H9 (cell line): ENCODE results near the gene SLC22A13. TPM values are rescaled to one million over a fixed set of nuclear protein-coding genes. Genes with fewer than 3 reads are reported as not detected.

Source experiments
- DNase-seq: peaks from one replicate; pipeline ENCODE4 v3.0.0-alpha.2; 2017
- H2AFZ ChIP-seq: one replicate; pipeline ENCODE4 v1.6.1; 2013; ENCODE audit warnings: mild to moderate bottlenecking, low read length, control low read depth, moderate library complexity
- H2AK5ac ChIP-seq: 2 replicates; pipeline ENCODE4 v1.6.1; 2013; ENCODE audit warnings: low read length, control low read depth, mixed read lengths; ENCODE audit not compliant: insufficient read length
- H2BK120ac ChIP-seq: one replicate; pipeline ENCODE4 v1.6.1; 2013; ENCODE audit warnings: low read depth, mild to moderate bottlenecking, low read length, control low read depth, inconsistent platforms; ENCODE audit not compliant: poor library complexity, severe bottlenecking
- H2BK12ac ChIP-seq: 2 replicates; pipeline ENCODE4 v1.6.1; 2013; ENCODE audit warnings: low read length, control low read depth, mixed read lengths, low read depth; ENCODE audit not compliant: insufficient read length
- H2BK15ac ChIP-seq: 2 replicates; pipeline ENCODE4 v1.6.1; 2013; ENCODE audit warnings: low read depth, low read length, control low read depth
- H2BK20ac ChIP-seq: one replicate; pipeline ENCODE4 v1.6.1; 2013; ENCODE audit warnings: low read depth, mild to moderate bottlenecking, low read length, control low read depth, inconsistent platforms; ENCODE audit not compliant: poor library complexity, severe bottlenecking
- H2BK5ac ChIP-seq: 2 replicates; pipeline ENCODE4 v1.6.1; 2013; ENCODE audit warnings: low read length, control low read depth, mixed read lengths; ENCODE audit not compliant: insufficient read length
- H3K14ac ChIP-seq: 2 replicates; pipeline ENCODE4 v1.6.1; 2013; ENCODE audit warnings: low read length, control low read depth; ENCODE audit not compliant: insufficient read depth
- H3K18ac ChIP-seq: 2 replicates; pipeline ENCODE4 v1.6.1; 2013; ENCODE audit warnings: low read depth, mild to moderate bottlenecking, mixed read lengths, low read length, control low read depth; ENCODE audit not compliant: insufficient read length
- H3K23ac ChIP-seq: 2 replicates; pipeline ENCODE4 v1.6.1; 2013; ENCODE audit warnings: low read length, control low read depth, mixed read lengths, low read depth; ENCODE audit not compliant: insufficient read length
- H3K23me2 ChIP-seq: 2 replicates; pipeline ENCODE4 v1.6.1; 2013; ENCODE audit warnings: low read depth, mild to moderate bottlenecking, mixed read lengths, low read length, control low read depth; ENCODE audit not compliant: insufficient read length, poor library complexity, severe bottlenecking
- H3K27ac ChIP-seq: 2 replicates; pipeline ENCODE4 v1.5.1; 2013; ENCODE audit warnings: low read length, control low read depth, mixed read lengths, low read depth; ENCODE audit not compliant: insufficient read length
- H3K27me3 ChIP-seq: 2 replicates; pipeline ENCODE4 v1.6.1; 2013; ENCODE audit warnings: low read length, control low read depth, inconsistent platforms; ENCODE audit not compliant: insufficient read depth
- H3K4ac ChIP-seq: 2 replicates; pipeline ENCODE4 v1.6.1; 2013; ENCODE audit warnings: low read depth, mild to moderate bottlenecking, control low read depth, inconsistent platforms, low read length, moderate library complexity
- H3K4me1 ChIP-seq: 2 replicates; pipeline ENCODE4 v1.6.1; 2013; ENCODE audit warnings: low read length, control low read depth, inconsistent platforms; ENCODE audit not compliant: insufficient read depth
- H3K4me2 ChIP-seq: 2 replicates; pipeline ENCODE4 v1.6.1; 2013; ENCODE audit warnings: low read length, control low read depth, mixed read lengths; ENCODE audit not compliant: insufficient read length, insufficient read depth
- H3K56ac ChIP-seq: 2 replicates; pipeline ENCODE4 v1.6.1; 2013; ENCODE audit warnings: low read depth, mild to moderate bottlenecking, mixed read lengths, low read length, control low read depth; ENCODE audit not compliant: insufficient read length
- H3K79me1 ChIP-seq: 2 replicates; pipeline ENCODE4 v1.6.1; 2013; ENCODE audit warnings: low read depth, mild to moderate bottlenecking, moderate library complexity, low read length, control low read depth, inconsistent platforms; ENCODE audit not compliant: insufficient read depth, poor library complexity, severe bottlenecking
- H3K79me2 ChIP-seq: 2 replicates; pipeline ENCODE4 v1.6.1; 2013; ENCODE audit warnings: low read length, control low read depth, inconsistent platforms; ENCODE audit not compliant: insufficient read depth
- H3K9ac ChIP-seq: 2 replicates; pipeline ENCODE4 v1.6.1; 2013; ENCODE audit warnings: low read length, control low read depth, mixed read lengths; ENCODE audit not compliant: insufficient read length; ENCODE audit errors: extremely low read depth
- H3K9me3 ChIP-seq: one replicate; pipeline ENCODE4 v1.6.1; 2013; ENCODE audit warnings: low read depth, low read length, inconsistent platforms; ENCODE audit not compliant: control insufficient read depth
- H3T11ph ChIP-seq: one replicate; pipeline ENCODE4 v1.6.1; 2013; ENCODE audit warnings: mild to moderate bottlenecking, low read length, control low read depth, inconsistent platforms
- H4K20me1 ChIP-seq: one replicate; pipeline ENCODE4 v1.6.1; 2013; ENCODE audit not compliant: control insufficient read depth, insufficient read length, insufficient read depth
- H4K5ac ChIP-seq: 2 replicates; pipeline ENCODE4 v1.6.1; 2013; ENCODE audit warnings: low read depth, mild to moderate bottlenecking, mixed read lengths, low read length, control low read depth; ENCODE audit not compliant: insufficient read length
- H4K8ac ChIP-seq: replicated peaks from 2 replicates; pipeline ENCODE4 v1.6.1; 2013; ENCODE audit warnings: low read length, control low read depth, mixed read lengths, low read depth; ENCODE audit not compliant: insufficient read length
- H4K91ac ChIP-seq: 2 replicates; pipeline ENCODE4 v1.6.1; 2013; ENCODE audit warnings: low read depth, mild to moderate bottlenecking, moderate library complexity, mixed read lengths, low read length, control low read depth; ENCODE audit not compliant: insufficient read length
- H3K27ac Mint-ChIP-seq, 3 experiments: 2 replicates in 2 of 3; 3 replicates in 1 of 3; pipeline ENCODE4 v1.8.0; 2020 to 2021; ENCODE audit warnings: mixed read lengths in 3 of 3, mild to moderate bottlenecking in 1 of 3, moderate library complexity in 1 of 3
- H3K27me3 Mint-ChIP-seq: 2 replicates; pipeline ENCODE4 v1.8.0; 2021; ENCODE audit warnings: low read depth, mild to moderate bottlenecking, moderate library complexity, mixed read lengths
- H3K36me3 Mint-ChIP-seq, 3 experiments: 2 replicates in 2 of 3; 3 replicates in 1 of 3; pipeline ENCODE4 v1.8.0; 2020 to 2021; ENCODE audit warnings: low read depth in 3 of 3, mixed read lengths in 3 of 3; ENCODE audit not compliant: insufficient read depth in 1 of 3
- H3K4me1 Mint-ChIP-seq, 2 experiments: 2 replicates each; pipeline ENCODE4 v1.8.0; 2020; ENCODE audit warnings: mixed read lengths in 2 of 2
- H3K4me3 Mint-ChIP-seq, 2 experiments: 2 replicates in 1 of 2; 3 replicates in 1 of 2; pipeline ENCODE4 v1.8.0; 2020 to 2021; ENCODE audit warnings: mild to moderate bottlenecking in 2 of 2, mixed read lengths in 2 of 2, moderate library complexity in 1 of 2
- H3K9me3 Mint-ChIP-seq, 2 experiments: 2 replicates in 1 of 2; 3 replicates in 1 of 2; pipeline ENCODE4 v1.8.0; 2020; ENCODE audit warnings: mild to moderate bottlenecking in 2 of 2, mixed read lengths in 2 of 2, moderate library complexity in 1 of 2
- WGBS: extraction: QIAGEN DNeasy Blood & Tissue Kit; methylation state at CpG from one replicate; pipeline ENCODE4 v1.1.7; 2013; ENCODE audit warnings: missing lambda C conversion rate, low lambda C conversion rate, mixed read lengths; ENCODE audit not compliant: insufficient read length; ENCODE audit errors: extremely low coverage; 5-methylcytosine and 5-hydroxymethylcytosine counted together
- total RNA-seq: library from RNA; stranded (reverse); gene quantifications from 2 replicates; pipeline ENCODE4 v1.2.1, GENCODE V29; 2021
- TF ChIP-seq, protein P1 (sequence below): fragments of 200-600 bp; sonication (generic); conservative IDR thresholded peaks from 3 replicates; pipeline ENCODE4 v1.8.0; 2021; ENCODE audit warnings: antibody characterized with exemption, mild to moderate bottlenecking

Gene SLC22A13
- total RNA-seq, 1 experiment from 2014 or later: not detected

DNA sequence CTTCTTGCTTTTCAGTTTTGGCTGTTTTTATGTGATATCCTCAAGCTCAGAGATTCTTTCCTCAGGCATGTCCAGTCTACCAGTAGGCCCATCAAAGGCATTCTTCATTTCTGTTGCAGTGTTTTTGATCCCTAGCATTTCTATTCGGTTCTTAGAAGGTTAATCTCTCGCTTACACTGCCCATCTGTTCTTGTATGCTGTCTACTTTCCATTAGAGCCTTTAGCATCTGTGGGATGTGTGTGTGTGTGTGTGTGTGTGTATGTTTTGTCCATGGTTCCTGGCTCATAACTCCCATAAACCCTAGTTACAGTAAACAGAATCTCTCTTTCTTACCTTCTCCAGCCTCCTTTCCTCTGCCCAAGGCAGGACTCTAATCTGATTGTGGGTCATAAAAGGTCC is 5.1 kb upstream of the SLC22A13 start:
- DNase-seq: no peak
- H3K56ac ChIP-seq: no peak overlapping the region
- no peak overlapping the region for H4K91ac ChIP-seq
- no peak overlapping the region for H2BK120ac ChIP-seq
- no peaks in the 10 kb centered on the region for H3K9me3 ChIP-seq
- Mint-ChIP-seq H3K27me3 (no peaks in the 10 kb centered on the region), H3K27ac (no peak overlapping the region; a peak in 1 of 7 replicates), H3K4me1 (peaks cover 8 to 16% of the 10 kb centered on the region in 2 experiments), H3K9me3 (no peaks in the 10 kb centered on the region), H3K4me3 (no peak overlapping the region), H3K36me3 (no peaks in the 10 kb centered on the region)
- H3K23ac ChIP-seq: no peak overlapping the region
- H4K8ac ChIP-seq: no peak overlapping the region
- H3K27ac ChIP-seq: no peak overlapping the region
- H4K5ac ChIP-seq: no peak overlapping the region
- no peak overlapping the region for H3T11ph ChIP-seq
- no peaks in the 10 kb centered on the region; the same call in 1 of the 2 replicates for H3K4me1 ChIP-seq
- H3K23me2 ChIP-seq: no peaks in the 10 kb centered on the region
- no peak overlapping the region for H3K14ac ChIP-seq
- no peak overlapping the region for H2BK20ac ChIP-seq
- no peak overlapping the region for H2BK15ac ChIP-seq
- no peak overlapping the region for H3K4me2 ChIP-seq
- no peak overlapping the region for H2AK5ac ChIP-seq
- TF ChIP-seq, protein P1, sequence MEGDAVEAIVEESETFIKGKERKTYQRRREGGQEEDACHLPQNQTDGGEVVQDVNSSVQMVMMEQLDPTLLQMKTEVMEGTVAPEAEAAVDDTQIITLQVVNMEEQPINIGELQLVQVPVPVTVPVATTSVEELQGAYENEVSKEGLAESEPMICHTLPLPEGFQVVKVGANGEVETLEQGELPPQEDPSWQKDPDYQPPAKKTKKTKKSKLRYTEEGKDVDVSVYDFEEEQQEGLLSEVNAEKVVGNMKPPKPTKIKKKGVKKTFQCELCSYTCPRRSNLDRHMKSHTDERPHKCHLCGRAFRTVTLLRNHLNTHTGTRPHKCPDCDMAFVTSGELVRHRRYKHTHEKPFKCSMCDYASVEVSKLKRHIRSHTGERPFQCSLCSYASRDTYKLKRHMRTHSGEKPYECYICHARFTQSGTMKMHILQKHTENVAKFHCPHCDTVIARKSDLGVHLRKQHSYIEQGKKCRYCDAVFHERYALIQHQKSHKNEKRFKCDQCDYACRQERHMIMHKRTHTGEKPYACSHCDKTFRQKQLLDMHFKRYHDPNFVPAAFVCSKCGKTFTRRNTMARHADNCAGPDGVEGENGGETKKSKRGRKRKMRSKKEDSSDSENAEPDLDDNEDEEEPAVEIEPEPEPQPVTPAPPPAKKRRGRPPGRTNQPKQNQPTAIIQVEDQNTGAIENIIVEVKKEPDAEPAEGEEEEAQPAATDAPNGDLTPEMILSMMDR: no peak
- H3K79me1 ChIP-seq: no peaks in the 10 kb centered on the region
- H2AFZ ChIP-seq: no peak overlapping the region
- H4K20me1 ChIP-seq: peaks cover 3% of the 10 kb centered on the region
- no peak overlapping the region for H2BK5ac ChIP-seq
- no peak overlapping the region for H2BK12ac ChIP-seq
- no peak overlapping the region for H3K9ac ChIP-seq
- H3K18ac ChIP-seq: no peak overlapping the region
- H3K4ac ChIP-seq: no peak overlapping the region
- WGBS: no CpG with 5 or more reads among the region's 2 CpGs
- H3K79me2 ChIP-seq: no peaks in the 10 kb centered on the region
- H3K27me3 ChIP-seq: no peaks in the 10 kb centered on the region
